Smooth muscle cell (in vitro differentiated cells): Measurements from ENCODE around the gene EPAS1. TPM values are rescaled to one million over a fixed set of nuclear protein-coding genes. Genes with fewer than 3 reads are reported as not detected.

Experiments used
- DNase-seq: peaks from one replicate; lab custom pipeline; 2025; ENCODE audit not compliant: unreplicated experiment; lab: John Stamatoyannopoulos, UW
- H2AFZ ChIP-seq: fragments of 200-600 bp; sonication (generic); 2 replicates; pipeline ENCODE4 v1.6.0; 2016; ENCODE audit warnings: antibody characterized with exemption, low read depth, mild to moderate bottlenecking
- H3F3A ChIP-seq: fragments of 200-600 bp; sonication (generic); 2 replicates; pipeline ENCODE4 v1.6.0; 2017; ENCODE audit warnings: antibody characterized with exemption, low read depth
- H3K27ac ChIP-seq: fragments of 200-600 bp; sonication (generic); 2 replicates; pipeline ENCODE4 v1.5.1; 2016; ENCODE audit warnings: low read depth, mild to moderate bottlenecking
- H3K27me3 ChIP-seq: fragments of 200-600 bp; sonication (generic); 2 replicates; pipeline ENCODE4 v1.6.1; 2016; ENCODE audit warnings: low read depth, mild to moderate bottlenecking
- H3K36me3 ChIP-seq: fragments of 200-600 bp; sonication (generic); 2 replicates; pipeline ENCODE4 v1.5.1; 2016; ENCODE audit warnings: low read depth
- H3K4me1 ChIP-seq: fragments of 200-600 bp; sonication (generic); 2 replicates; pipeline ENCODE4 v1.5.1; 2016; ENCODE audit warnings: low read depth
- H3K4me2 ChIP-seq: fragments of 200-600 bp; sonication (generic); 2 replicates; pipeline ENCODE4 v1.6.0; 2016; ENCODE audit warnings: mild to moderate bottlenecking
- H3K4me3 ChIP-seq: fragments of 200-600 bp; sonication (generic); 2 replicates; pipeline ENCODE4 v1.5.1; 2016; ENCODE audit warnings: mild to moderate bottlenecking
- H3K79me2 ChIP-seq: fragments of 200-600 bp; sonication (generic); 2 replicates; pipeline ENCODE4 v1.6.0; 2016; ENCODE audit warnings: low read depth, mild to moderate bottlenecking
- H3K9ac ChIP-seq: fragments of 200-600 bp; sonication (generic); 2 replicates; pipeline ENCODE4 v1.6.0; 2016; ENCODE audit warnings: low read depth
- H3K9me3 ChIP-seq: fragments of 200-600 bp; sonication (generic); replicated peaks from 2 replicates; pipeline ENCODE4 v1.5.1; 2016; ENCODE audit warnings: low read depth
- H4K20me1 ChIP-seq: fragments of 200-600 bp; sonication (generic); 2 replicates; pipeline ENCODE4 v1.6.0; 2016; ENCODE audit warnings: low read depth
- WGBS: methylation state at CpG from one replicate; pipeline ENCODE4 v1.1.7; 2016; ENCODE audit warnings: low lambda C conversion rate; 5-methylcytosine and 5-hydroxymethylcytosine counted together
- polyA plus RNA-seq: library from polyadenylated mRNA; unstranded; fragments of >200 nt; fragmentation: Nextera tagmentation; extraction: Ambion mirVana; gene quantifications from 2 replicates; pipeline ENCODE4 v1.2.1, GENCODE V29; 2016
- total RNA-seq: library from RNA; depleted of rRNA; stranded (reverse); fragments of >200 nt; gene quantifications from 2 replicates; pipeline ENCODE4 v1.2.3, GENCODE V29; 2014
- TF ChIP-seq, protein P1 (sequence below): fragments of 200-600 bp; sonication (generic); IDR thresholded peaks from 2 replicates; pipeline ENCODE4 v1.5.1; 2017; ENCODE audit warnings: borderline replicate concordance, mild to moderate bottlenecking, antibody characterized with exemption; ENCODE audit not compliant: insufficient read depth, poor library complexity, severe bottlenecking

Gene EPAS1
- total and polyA plus RNA-seq, 2 experiments from 2014 or later: 31.7 to 91.6 TPM

DNA sequence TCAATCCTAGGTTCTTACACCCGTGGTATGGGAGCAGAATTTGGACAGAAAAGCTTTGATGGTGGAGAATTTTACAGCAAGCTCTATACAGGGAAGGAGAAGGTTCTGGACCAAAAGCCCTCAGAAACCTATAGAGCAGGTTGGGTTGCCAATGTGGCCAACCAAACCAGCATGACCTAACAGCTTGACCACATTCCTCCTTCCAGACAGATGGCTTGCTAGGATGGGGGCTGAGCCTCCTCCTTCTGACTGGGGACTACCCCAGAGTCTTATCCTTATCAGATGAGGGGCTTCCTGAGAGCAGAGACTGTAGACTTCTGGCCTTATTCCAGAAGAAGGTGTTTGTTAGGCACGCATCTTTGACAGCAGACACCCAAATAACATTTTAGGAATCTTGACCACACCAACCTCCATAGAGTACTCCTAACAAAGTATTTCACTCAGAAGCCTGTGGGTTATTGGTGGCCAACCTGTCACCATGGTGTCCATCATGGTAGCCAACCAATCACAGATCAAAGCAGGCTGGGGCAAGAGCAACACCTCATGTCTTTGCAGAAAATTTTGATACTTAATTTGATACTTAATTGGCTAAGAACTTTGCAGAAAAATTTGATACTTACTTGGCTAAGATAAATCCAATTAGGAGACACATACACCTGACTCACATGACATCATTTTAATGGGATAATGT is 34.8 kb upstream of the EPAS1 start:
- no peaks in the 10 kb centered on the region for H4K20me1 ChIP-seq
- H3K36me3 ChIP-seq: no peaks in the 10 kb centered on the region
- TF ChIP-seq, protein P1, sequence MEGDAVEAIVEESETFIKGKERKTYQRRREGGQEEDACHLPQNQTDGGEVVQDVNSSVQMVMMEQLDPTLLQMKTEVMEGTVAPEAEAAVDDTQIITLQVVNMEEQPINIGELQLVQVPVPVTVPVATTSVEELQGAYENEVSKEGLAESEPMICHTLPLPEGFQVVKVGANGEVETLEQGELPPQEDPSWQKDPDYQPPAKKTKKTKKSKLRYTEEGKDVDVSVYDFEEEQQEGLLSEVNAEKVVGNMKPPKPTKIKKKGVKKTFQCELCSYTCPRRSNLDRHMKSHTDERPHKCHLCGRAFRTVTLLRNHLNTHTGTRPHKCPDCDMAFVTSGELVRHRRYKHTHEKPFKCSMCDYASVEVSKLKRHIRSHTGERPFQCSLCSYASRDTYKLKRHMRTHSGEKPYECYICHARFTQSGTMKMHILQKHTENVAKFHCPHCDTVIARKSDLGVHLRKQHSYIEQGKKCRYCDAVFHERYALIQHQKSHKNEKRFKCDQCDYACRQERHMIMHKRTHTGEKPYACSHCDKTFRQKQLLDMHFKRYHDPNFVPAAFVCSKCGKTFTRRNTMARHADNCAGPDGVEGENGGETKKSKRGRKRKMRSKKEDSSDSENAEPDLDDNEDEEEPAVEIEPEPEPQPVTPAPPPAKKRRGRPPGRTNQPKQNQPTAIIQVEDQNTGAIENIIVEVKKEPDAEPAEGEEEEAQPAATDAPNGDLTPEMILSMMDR: no peak
- H3K4me2 ChIP-seq: no peak overlapping the region
- H3F3A ChIP-seq: no peaks in the 10 kb centered on the region
- no peak overlapping the region for H3K4me3 ChIP-seq
- 91% methylated on average over 2 of the region's 2 CpGs for whole genome bisulfite sequencing
- H3K9me3 ChIP-seq: no peaks in the 10 kb centered on the region
- no peak overlapping the region for H3K27ac ChIP-seq
- no peaks in the 10 kb centered on the region for H3K27me3 ChIP-seq
- H3K79me2 ChIP-seq: no peaks in the 10 kb centered on the region
- no peak overlapping the region for H3K9ac ChIP-seq
- DNase-seq: no peak
- H2AFZ ChIP-seq: no peak overlapping the region
- no peaks in the 10 kb centered on the region for H3K4me1 ChIP-seq

DNA sequence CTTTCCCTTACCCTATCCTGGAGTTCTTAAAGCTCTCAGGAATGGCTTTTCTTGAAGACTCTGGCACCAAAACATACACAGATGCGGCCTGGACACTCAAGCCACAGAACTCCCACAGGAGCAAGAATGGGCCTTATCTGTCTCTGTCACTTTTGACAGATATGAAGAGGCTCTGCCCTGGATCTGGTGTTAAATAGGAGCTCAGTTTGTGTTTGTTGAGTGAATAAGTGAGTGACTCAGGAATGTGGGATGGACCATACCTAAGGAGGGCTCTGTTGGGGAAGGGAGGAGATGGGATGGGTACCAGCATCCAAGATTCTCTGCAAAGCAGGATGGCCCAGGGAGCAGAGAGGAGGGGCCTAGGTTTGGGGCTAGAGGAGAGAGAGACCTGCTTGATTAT is 33.9 kb upstream of the EPAS1 start:
- Histone ChIP-seq H3K9ac (no peak overlapping the region), H3K4me1 (peaks cover under 1% of the 10 kb centered on the region), H3K36me3 (no peaks in the 10 kb centered on the region), H3K79me2 (no peaks in the 10 kb centered on the region), H2AFZ (no peak overlapping the region), H3K27me3 (no peaks in the 10 kb centered on the region), H3K9me3 (no peaks in the 10 kb centered on the region), H3K27ac (no peak overlapping the region), H3F3A (no peaks in the 10 kb centered on the region), H3K4me2 (no peak overlapping the region), H4K20me1 (no peaks in the 10 kb centered on the region), H3K4me3 (no peak overlapping the region)
- WGBS: 68% methylated on average over 1 of the region's 1 CpG
- DNase-seq: no peak
- TF ChIP-seq, protein P1: no peak

DNA sequence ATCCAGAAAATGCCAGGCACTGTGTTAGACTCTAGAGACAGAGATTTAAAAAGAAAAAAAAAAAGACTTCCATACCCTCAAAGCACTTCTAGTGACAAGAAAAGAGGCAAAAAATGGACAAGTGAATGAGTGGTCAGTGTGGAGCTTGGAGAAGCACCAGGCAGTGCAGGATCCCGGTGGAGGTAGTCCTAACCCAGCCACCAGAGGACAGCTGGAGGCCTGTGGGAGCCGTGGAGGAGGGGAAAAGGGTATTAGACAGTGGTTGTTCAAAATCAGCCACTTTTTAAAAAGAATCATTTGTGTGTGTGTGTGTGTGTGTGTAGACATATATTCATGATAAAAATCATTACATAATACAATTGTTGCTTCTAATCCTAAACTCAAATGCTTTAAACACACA is 32.8 kb upstream of the EPAS1 start:
- Histone ChIP-seq H3K4me2 (no peak overlapping the region), H3K9me3 (no peaks in the 10 kb centered on the region), H3K4me1 (peaks cover 5% of the 10 kb centered on the region), H3K27ac (no peak overlapping the region), H3F3A (no peaks in the 10 kb centered on the region), H3K9ac (no peak overlapping the region), H2AFZ (no peak overlapping the region), H3K27me3 (no peaks in the 10 kb centered on the region), H3K36me3 (no peaks in the 10 kb centered on the region), H3K79me2 (no peaks in the 10 kb centered on the region), H3K4me3 (no peak overlapping the region), H4K20me1 (no peaks in the 10 kb centered on the region)
- DNase-seq: no peak
- 78% methylated on average over 2 of the region's 2 CpGs for WGBS
- TF ChIP-seq, protein P1: no peak

DNA sequence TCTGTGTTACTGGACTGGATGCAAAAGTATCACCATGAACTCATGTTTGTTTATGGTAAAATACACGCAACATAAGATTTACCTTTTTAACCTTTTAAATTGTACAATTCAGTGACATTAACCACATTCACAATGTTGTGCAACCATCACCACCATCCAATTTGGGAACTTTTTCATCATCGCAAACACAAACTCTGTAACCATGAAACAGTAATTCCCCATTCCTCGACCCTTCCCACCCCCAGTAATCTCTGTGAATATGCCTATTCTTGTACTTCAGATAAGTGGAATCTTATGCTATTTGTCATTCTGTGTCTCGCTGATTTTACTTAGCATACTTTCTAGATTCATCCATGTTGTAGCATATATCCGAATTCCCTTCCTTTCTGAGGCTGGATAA is 31.1 kb upstream of the EPAS1 start:
- Histone ChIP-seq H3K4me3 (no peak overlapping the region), H3K9ac (no peak overlapping the region), H3K9me3 (no peaks in the 10 kb centered on the region), H2AFZ (no peak overlapping the region), H3K27ac (no peak overlapping the region), H3K4me2 (no peak overlapping the region), H3K36me3 (no peaks in the 10 kb centered on the region), H3F3A (peaks cover 9% of the 10 kb centered on the region), H3K27me3 (no peaks in the 10 kb centered on the region), H4K20me1 (no peaks in the 10 kb centered on the region), H3K4me1 (peaks cover 13% of the 10 kb centered on the region), H3K79me2 (no peaks in the 10 kb centered on the region)
- DNase-seq: no peak
- TF ChIP-seq, protein P1: no peak
- WGBS: 71% methylated on average over 5 of the region's 5 CpGs
